SK-N-DZ (cell line): ENCODE measurements around the gene METTL25B. TPM values are rescaled to one million over a fixed set of nuclear protein-coding genes. Genes with fewer than 3 reads are reported as not detected.

Experiments
- DNase-seq: peaks from one replicate; pipeline ENCODE4 v3.0.0-alpha.2; 2015; ENCODE audit warnings: low spot score
- polyA plus RNA-seq, 2 experiments: library from polyadenylated mRNA; depleted of rRNA; stranded (reverse); fragments of >200 nt; gene quantifications; 2 replicates each; pipeline ENCODE4 v1.2.3, GENCODE V29; 2014

The METTL25B gene
- polyA plus RNA-seq (2014; cell fraction: cytosol; rRNA removed) = 37.7 and 39.2 TPM in 2 replicates
- 54.6 and 79.2 TPM in 2 replicates for polyA plus RNA-seq (2014; cell fraction: nucleus; rRNA removed)

GRCh38 chr1:156727926-156728598 is at the start of gene METTL25B:
TSS of gene METTL25B (plus strand) at chr1:156728469. CDS start at chr1:156729105, 636 bp downstream.
- DNase-seq = peak; percentile 88

- no peak for DNase-seq
Observed at GRCh38 chr1:156680056-156680455, 48.2 kb upstream of the METTL25B start.

- DNase-seq = no peak
Observed at GRCh38 chr1:156681196-156681960, 46.9 kb upstream of the METTL25B start.

DNA sequence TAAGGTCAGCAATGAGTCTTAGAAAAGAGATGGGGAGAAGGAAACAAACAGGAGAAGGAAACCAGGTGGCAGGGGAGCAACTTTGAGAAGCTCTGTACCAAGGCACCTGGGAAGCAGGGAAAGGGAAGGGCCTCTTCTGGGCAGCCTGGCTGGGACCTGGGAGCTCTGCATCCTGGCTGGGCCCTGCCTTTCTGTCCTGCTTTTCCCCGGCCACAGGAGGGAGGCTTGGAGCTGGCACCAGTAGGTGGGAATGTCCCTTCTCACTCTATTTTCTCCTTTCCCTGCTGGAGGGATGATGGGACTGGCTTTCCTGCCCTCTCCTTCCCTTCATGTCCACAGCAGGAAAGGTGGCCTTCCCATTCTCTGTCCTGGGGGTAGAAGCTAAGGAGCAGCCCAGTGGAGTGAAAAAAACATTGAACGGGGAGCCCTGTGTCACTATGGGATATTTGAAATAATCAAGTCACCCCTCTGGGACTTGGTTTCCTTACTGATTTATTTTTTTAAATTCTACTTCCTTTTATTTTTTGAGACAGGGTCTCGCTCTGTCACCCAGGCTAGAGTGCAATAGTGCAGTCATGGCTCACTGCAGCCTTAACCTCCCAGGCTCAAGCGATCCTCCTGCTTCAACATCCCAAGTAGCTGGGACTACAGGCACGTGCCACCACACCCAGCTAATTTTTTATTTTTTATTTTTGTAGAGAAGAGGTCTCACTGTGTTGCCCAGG is 45.9 kb upstream of the METTL25B start:
- DNase-seq = no peak

DNA sequence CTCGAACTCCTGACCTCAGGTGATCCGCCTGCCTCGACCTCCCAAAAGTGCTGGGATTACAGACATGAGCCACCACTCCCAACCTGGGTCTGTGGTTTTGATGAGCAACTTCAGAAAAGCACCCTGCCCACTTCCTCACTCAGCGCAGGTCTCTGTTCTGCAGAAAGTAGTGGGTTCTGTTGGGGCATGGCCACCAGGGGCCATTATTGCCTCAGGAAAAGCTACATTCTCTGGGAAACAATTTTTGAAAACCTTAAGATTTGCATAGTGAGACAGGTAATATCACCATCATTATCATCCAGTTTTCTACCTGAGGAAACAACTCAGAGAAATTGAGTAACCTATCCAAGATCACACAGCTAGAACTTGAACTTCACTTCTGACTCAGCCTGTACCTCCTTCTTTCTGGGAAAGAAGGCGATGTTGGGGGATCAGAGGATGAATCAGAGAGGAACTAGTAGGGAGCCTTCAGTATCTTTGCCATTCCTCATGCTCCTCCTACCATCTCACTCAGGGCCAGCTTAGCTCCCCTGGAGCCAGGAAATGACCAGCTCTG is 44.0 kb upstream of the METTL25B start:
- DNase-seq = no peak

DNA sequence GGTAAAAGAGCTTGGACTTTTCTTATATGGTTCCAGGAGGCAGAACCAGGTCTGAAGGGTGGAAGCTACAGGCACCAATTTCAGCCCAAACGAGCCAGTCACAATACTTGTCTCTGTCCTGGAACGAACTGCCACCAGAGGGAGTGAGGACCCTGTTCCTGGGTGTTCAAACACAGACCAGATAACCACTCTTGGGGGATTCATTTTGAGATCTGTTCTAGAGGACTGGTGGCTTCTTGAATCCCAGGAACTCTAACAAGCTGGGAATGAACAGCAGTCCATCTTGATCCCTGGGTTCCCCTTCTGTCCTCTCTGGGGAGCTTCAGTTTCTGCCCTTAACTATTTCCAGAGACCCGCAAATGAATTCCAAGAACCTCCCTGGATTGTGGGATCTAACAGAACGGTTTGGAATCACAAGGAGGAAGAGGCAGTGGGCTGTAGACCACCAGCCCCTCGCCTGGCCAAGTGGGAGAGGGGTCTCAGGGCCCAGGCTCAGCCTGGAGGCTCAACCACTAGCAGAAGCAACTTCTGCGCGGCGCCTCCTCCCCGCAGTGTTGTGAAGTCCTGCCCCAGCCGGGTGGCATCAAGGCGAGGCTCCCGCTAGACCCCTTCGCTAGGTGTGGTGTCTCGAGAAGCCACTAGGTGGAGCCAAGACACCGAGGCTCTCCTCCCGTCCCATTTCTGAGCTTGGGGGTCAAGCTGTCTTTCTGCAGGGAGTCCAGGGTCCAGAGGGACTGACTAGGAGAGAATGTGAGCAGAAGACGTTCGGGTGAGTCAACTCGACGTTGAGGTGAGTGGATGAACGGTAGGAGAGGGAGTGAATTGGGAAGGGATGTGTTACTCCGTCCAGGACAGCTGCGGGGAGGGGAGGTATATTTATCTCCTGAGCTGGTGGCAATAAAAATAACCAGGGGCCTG is 39.0 kb upstream of the METTL25B start:
- peak; percentile 90 for DNase-seq

DNA sequence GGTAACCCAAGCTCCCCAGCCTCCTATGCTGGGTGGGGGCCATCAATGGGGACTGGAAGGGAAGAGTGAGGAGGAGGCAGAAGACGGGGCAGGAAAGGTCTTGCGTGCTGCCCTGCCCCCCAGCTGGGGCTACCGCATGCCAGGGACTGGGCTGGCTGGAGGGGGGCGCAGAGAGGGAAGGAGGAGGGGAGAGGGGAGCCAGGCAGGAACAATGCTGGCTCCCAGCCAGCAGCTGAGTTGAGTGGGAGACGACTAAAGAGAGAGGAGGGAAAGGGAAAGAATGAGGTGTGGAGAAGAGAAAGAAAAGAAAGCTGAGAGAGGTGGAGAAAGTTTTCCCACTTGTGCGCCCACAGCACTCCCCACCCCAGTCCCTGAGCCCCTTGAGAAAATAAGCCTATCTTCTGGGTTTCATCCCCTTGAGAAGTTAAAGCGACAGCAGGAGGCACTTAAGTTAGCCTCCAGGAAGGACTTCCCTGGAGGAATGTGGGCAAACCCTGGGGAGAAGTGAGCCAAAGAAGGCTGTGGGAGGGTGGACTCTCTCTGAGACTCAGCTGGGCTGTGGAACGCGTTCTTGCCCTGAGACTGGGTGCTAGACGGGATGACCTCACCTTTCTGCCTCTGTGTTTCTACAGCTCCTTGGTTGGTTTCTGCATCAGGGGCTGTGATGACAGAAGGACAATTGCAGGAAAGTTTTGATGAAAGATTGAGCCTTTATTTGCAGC is 38.2 kb upstream of the METTL25B start:
- DNase-seq = no peak

DNA sequence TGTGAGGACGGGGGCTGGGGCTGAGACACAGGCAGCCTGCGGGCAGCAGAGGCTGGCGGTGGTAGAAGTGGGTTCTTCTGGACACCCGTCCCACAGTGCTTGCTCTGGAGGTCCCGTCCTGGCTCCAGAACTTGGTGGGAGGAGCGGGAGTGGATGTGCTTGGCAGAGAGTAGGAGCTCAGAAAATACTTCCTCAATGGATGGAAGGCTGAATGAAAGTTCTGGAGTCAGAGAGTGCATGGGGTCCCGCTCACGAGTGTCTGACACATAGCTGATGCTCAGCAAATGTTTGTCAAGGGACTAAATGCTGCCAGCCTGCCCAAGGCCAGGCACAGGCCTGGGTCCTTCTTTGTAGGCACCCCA is 37.6 kb upstream of the METTL25B start:
- DNase-seq = no peak

DNA sequence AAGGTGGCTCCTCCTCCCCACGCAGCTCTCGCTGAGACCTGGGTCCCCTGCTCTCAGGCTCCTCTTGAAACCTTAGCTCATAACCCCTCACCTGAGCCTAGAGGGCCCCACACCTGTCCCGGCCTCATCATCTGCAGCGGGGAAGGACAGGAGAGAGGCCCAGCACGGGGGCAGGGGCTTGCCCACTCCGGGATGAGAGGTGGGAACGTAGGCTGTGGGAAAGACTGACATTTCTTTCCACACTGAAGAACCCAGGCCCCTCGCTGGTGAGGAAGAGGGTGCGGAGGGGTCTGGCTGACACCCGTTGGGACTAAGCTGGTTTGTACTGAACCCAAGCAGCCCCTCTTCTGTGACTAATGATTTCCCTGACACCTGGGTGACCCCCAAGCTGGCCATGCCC is 37.1 kb upstream of the METTL25B start:
- no peak for DNase-seq

DNA sequence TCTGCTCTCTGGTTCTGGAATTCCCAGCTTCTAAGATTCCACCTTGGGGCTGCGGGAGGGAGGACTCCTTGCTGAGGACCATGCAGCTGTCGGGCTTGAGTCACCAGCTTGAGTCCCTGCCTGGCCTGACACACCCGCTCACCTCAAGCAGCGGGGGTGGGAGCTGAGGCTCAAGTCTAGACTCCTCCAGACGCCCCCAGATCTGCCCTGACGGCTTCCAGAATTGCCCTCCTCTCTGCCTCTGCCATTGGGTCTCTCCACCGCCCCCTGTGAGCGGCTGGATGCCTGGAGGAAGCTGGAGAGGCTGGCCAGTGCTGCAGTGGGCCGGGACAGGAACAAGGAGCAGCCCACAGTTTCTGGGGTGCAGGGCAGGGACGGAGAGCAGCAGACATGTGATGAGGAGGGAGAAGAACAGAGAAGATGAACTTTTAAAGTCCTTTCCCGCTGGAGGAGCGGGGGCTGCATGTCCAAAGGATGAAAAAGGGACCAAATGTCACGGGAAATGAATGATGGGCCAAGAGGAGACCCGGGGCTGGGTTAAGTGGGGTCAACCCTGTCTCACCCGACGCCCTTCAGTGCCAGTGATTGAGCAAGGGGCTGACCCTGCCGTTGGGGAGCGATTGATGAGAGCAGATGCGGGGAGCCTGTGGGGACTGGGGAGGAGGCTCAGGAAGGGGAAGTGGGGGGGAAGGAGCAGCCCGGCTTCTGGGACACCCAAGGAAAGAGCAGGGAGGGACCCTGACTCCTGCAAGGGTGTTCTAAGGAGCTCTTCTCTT is 36.4 kb upstream of the METTL25B start:
- DNase-seq = no peak

DNA sequence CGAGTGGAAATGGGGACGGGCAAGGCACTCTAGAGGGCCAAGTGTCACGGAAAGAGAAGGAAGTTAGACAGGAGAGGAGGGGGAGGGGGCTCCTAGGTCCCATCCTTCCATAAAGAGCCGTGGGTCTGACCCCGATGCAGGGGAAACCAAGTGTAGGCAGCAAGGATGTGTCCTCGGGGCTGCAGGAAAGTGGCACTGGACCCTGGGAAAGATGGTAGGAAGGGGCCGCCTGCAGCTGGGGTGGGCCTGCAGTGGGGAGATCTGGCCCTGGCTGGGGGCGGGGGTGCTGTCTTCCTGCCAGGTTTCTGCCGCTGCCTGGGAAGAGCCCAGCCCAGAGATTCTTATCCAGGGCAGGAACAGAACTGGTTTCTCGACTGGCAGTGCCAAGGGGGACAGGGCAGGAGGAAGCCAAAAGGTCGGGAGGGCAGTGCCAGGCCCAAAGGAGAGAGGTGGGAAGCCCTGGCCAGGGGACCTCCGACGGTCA is 35.8 kb upstream of the METTL25B start:
- DNase-seq = no peak

DNA sequence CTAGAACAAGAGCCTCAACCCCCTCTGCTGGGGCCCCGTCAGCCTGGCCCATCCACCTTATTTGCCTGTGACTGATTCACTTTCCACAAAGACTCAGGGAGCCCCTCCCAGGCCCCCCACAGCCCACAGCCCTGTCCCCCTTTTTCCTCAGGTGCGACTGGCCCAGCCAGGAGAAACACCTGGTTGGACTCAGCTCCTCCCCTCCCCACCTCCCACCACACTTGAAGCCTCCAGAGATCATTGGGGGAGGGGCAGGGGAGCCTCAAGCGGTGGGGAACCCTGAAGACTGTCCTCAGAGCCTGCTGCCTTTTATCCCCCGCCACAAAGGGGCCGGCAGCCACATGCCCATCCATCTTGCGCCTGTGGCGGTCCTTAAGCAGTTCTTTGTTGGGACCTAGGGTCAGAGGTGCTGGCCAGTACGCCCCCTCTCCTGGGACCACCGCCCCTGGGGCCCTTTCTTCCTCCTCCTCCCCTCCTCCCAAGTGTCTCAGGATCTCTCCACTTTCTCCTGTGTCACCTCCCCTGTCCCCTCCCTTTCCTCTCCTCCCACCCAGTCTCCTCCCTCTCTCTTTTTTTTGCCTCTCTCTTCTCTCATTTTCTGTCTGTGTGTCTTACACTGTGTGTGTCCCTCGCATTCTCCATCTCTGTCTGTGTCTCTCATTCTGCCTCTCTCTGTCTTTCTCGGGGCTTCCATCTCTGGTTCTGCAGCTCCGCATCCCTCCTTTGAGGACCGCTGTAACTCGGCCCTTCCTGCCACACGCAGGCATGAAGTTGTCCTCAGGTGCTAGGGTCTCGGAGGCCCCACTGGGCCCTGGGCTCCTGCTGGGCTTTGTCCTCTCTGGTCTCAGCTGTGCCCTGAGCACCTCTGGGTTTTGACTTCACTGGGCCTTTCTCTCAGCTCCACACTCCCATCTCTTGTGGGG is 35.1 kb upstream of the METTL25B start:
- no peak for DNase-seq

GRCh38 chr1:156693848-156694689 is 34.2 kb upstream of the METTL25B start:
- DNase-seq = no peak

- no peak for DNase-seq
Observed at GRCh38 chr1:156694690-156694962, 33.6 kb upstream of the METTL25B start.

- DNase-seq = no peak
Observed at GRCh38 chr1:156696755-156697154, 31.5 kb upstream of the METTL25B start.

GRCh38 chr1:156697481-156697880 is 30.8 kb upstream of the METTL25B start:
- DNase-seq = no peak

- DNase-seq = no peak
Observed at GRCh38 chr1:156698995-156699394, 29.3 kb upstream of the METTL25B start.
